Calu3 (cell line): ENCODE measurements around the gene ADGRD1. TPM values are rescaled to one million over a fixed set of nuclear protein-coding genes. Genes with fewer than 3 reads are reported as not detected.

Source experiments
- BruUV-seq: library from RNA; stranded (reverse); fragments of 400-500 nt; replicated peaks from 2 replicates; lab custom pipeline; 2021; lab: Mats Ljungman, UMichigan
- CTCF ChIA-PET: fragments of 300-600 bp; sonication (Branson Sonifier 250); formaldehyde crosslinking; loops from one replicate; lab custom pipeline; 2022; ENCODE audit warnings: antibody characterized with exemption; lab: Charles Lee
- DNase-seq: peaks from one replicate; pipeline ENCODE4 v3.0.0; 2022
- H3K27ac Mint-ChIP-seq: one replicate; pipeline ENCODE4 v1.8.0; 2022; ENCODE audit warnings: mixed read lengths; ENCODE audit not compliant: unreplicated experiment
- H3K27me3 Mint-ChIP-seq: one replicate; pipeline ENCODE4 v1.8.0; 2022; ENCODE audit warnings: mixed read lengths; ENCODE audit not compliant: unreplicated experiment
- H3K36me3 Mint-ChIP-seq: one replicate; pipeline ENCODE4 v1.8.0; 2022; ENCODE audit warnings: mild to moderate bottlenecking, moderate library complexity, mixed read lengths; ENCODE audit not compliant: insufficient read depth, unreplicated experiment
- H3K4me1 Mint-ChIP-seq: one replicate; pipeline ENCODE4 v1.8.0; 2022; ENCODE audit warnings: mild to moderate bottlenecking, low read depth, mixed read lengths; ENCODE audit not compliant: unreplicated experiment
- H3K4me3 Mint-ChIP-seq: one replicate; pipeline ENCODE4 v1.8.0; 2022; ENCODE audit warnings: mild to moderate bottlenecking, low read depth, moderate library complexity, mixed read lengths; ENCODE audit not compliant: unreplicated experiment
- H3K9me3 Mint-ChIP-seq: one replicate; pipeline ENCODE4 v1.8.0; 2022; ENCODE audit warnings: low read depth, mixed read lengths; ENCODE audit not compliant: unreplicated experiment
- intact Hi-C: fragments of 100-400 bp; cut with micrococcal nuclease; formaldehyde crosslinking; loops from one replicate; pipeline ENCODE4 v1.10.0; 2022; ENCODE audit not compliant: unreplicated experiment
- total RNA-seq: library from RNA; stranded (reverse); gene quantifications from 2 replicates; pipeline ENCODE4 v1.2.3, GENCODE V29; 2022
- TF ChIP-seq, protein P1 (sequence below): fragments of 200-600 bp; IDR thresholded peaks from one replicate; pipeline ENCODE4 v1.8.0; 2022; ENCODE audit warnings: antibody characterized with exemption; ENCODE audit not compliant: unreplicated experiment

Gene ADGRD1
- total RNA-seq, 1 experiment from 2014 or later = not detected

DNA sequence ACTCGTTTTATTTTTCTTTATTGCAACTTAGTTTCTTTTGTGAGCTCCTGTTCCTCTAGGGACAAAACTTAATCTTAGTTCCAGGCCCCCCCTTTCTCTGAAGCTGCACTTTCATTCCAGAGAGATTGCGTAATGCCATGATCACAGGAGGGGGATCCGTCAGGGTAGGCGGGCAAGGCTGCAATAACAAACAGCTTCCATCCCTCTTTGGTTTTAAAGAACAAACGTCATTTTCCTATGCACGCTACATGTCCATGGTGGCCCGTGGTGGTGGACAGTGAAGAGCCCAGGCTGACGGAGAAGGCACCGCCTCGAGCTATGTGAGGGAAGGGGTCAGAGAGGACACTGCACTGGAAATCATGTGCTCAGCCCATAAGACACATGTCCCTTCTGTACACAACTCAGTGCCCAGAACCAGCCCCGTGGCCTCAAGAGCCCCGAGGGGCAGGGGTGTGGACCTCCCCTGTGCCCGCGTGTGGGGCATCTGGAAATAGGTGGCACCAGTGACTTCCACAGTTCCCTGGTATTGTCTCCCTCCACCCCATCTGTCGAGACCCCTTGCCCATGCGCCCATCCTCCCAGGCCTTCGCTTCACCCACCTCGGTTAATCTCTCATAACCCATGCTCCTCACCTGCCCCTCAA, 161.4 kb downstream of the ADGRD1 start:
- Mint-ChIP-seq H3K4me1 (no peaks in the 10 kb centered on the region), H3K9me3 (no peaks in the 10 kb centered on the region), H3K27me3 (peaks cover 90% of the 10 kb centered on the region), H3K36me3 (no peaks in the 10 kb centered on the region), H3K4me3 (no peak overlapping the region), H3K27ac (no peak overlapping the region)
- TF ChIP-seq, protein P1, sequence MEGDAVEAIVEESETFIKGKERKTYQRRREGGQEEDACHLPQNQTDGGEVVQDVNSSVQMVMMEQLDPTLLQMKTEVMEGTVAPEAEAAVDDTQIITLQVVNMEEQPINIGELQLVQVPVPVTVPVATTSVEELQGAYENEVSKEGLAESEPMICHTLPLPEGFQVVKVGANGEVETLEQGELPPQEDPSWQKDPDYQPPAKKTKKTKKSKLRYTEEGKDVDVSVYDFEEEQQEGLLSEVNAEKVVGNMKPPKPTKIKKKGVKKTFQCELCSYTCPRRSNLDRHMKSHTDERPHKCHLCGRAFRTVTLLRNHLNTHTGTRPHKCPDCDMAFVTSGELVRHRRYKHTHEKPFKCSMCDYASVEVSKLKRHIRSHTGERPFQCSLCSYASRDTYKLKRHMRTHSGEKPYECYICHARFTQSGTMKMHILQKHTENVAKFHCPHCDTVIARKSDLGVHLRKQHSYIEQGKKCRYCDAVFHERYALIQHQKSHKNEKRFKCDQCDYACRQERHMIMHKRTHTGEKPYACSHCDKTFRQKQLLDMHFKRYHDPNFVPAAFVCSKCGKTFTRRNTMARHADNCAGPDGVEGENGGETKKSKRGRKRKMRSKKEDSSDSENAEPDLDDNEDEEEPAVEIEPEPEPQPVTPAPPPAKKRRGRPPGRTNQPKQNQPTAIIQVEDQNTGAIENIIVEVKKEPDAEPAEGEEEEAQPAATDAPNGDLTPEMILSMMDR = no peak
- CTCF ChIA-PET = interaction anchor here (1.1 to 2.0 kb wide), 2 partner anchors 9 to 340 kb away, joined by 3 to 9 read pairs; no protein-coding TSS in a partner anchor
- intact Hi-C loops = loop anchor here (5.0 kb wide), 1 partner anchor 337 kb away; no protein-coding TSS in a partner anchor
- BruUV-seq = no TSS peak
- no peak for DNase-seq

DNA sequence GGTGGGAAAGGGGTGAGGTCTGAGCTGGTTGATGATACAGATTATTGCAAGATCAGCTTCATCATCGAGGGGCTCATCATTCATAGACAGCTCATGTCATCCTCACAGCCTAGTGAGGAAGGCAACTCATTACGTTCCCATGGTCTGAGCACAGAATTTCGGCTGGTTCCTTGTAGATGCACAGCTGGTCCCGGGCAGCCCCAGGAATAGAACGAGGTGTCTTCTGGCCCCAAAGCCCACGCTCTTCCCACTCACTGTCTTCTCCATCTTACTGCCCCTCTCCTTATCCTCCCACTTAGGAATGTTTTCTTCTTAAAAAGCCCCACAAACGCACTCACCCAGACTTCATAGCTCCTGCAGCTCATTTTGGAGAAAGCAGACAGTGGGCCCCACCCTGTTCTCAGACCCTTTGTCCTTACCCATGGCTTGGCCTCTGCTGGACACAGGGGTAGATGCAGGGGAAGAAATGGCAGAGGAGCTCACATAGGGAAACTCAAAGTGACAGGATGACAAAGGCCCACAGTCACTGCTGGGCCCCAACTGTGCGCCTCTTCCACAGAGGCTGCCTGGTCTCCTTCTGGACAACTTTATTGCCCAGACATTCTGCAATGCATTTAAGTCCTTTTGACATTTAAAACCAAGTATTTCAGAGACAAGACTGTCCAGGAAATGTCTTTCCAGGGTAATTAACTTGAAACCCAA, 162.2 kb downstream of the ADGRD1 start:
- intact Hi-C loops = loop anchor here (5.0 kb wide), 1 partner anchor 336 kb away; no protein-coding TSS in a partner anchor
- Mint-ChIP-seq H3K36me3 (no peaks in the 10 kb centered on the region), H3K9me3 (no peaks in the 10 kb centered on the region), H3K27ac (no peak overlapping the region), H3K27me3 (peaks cover 93% of the 10 kb centered on the region), H3K4me3 (no peak overlapping the region), H3K4me1 (no peaks in the 10 kb centered on the region)
- TF ChIP-seq, protein P1 = no peak
- DNase-seq = no peak
- BruUV-seq = no TSS peak
- CTCF ChIA-PET = interaction anchor here (0.9 to 2.4 kb wide), 5 partner anchors 10 to 339 kb away, joined by 3 to 9 read pairs (median 4); no protein-coding TSS in a partner anchor

DNA sequence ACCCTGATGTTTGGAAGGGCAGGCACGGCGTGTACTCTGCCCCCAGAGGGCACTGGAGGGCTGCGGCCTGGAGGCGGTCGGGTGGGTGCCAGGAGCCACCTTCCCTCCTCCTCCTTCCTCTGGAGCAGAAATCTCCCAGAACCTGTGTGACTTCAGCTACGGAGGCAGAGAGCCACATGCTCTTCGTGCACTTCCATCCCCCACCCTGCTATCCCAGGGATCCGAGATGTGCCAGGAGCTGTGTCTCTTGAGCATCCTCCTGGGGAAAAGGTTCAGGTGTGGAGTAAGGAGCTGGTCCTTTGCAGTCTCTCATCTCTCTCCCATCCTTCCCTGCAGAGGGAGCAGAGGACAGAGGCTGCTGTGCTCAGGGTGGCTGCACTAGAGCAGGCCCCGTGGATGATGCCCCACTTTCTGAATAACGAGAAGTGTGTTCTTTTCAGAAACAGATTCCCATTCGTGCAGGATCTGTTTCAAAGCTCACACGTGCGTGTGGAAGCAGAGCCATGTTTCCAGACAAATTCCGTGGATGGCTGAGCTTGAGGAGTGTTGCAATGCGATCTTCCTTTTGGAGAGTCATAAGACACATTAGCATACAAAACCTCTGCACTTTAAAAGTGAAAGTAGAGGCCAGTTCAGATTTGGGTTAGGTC, 162.9 kb downstream of the ADGRD1 start:
- CTCF ChIA-PET = interaction anchor here (0.9 to 2.4 kb wide), 7 partner anchors 10 to 338 kb away, joined by 3 to 9 read pairs (median 4); no protein-coding TSS in a partner anchor
- DNase-seq = peak; percentile 42
- TF ChIP-seq, protein P1 = peak; percentile 64

More for the DNA sequence above, 162.9 kb downstream of the ADGRD1 start:
- no peaks in the 10 kb centered on the region for H3K9me3 Mint-ChIP-seq
- intact Hi-C loops = loop anchor here (5.0 kb wide), 1 partner anchor 336 kb away; no protein-coding TSS in a partner anchor
- no peak overlapping the region for H3K4me3 Mint-ChIP-seq
- peaks cover 86% of the 10 kb centered on the region for H3K27me3 Mint-ChIP-seq
- H3K36me3 Mint-ChIP-seq = no peaks in the 10 kb centered on the region
- no peak overlapping the region for H3K27ac Mint-ChIP-seq
- no TSS peak for BruUV-seq
- H3K4me1 Mint-ChIP-seq = no peaks in the 10 kb centered on the region
